ENCODE data around the gene ELL. TPM values are rescaled to one million over a fixed set of nuclear protein-coding genes. Genes with fewer than 3 reads are reported as not detected.

Gene ELL
- polyA plus RNA-seq, 3 donors = 12.2 to 35.3 (median 12.6) TPM

- TF ChIP-seq, protein P1, sequence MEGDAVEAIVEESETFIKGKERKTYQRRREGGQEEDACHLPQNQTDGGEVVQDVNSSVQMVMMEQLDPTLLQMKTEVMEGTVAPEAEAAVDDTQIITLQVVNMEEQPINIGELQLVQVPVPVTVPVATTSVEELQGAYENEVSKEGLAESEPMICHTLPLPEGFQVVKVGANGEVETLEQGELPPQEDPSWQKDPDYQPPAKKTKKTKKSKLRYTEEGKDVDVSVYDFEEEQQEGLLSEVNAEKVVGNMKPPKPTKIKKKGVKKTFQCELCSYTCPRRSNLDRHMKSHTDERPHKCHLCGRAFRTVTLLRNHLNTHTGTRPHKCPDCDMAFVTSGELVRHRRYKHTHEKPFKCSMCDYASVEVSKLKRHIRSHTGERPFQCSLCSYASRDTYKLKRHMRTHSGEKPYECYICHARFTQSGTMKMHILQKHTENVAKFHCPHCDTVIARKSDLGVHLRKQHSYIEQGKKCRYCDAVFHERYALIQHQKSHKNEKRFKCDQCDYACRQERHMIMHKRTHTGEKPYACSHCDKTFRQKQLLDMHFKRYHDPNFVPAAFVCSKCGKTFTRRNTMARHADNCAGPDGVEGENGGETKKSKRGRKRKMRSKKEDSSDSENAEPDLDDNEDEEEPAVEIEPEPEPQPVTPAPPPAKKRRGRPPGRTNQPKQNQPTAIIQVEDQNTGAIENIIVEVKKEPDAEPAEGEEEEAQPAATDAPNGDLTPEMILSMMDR (IDR thresholded peaks at IDR 0.05) = no peak
- no peaks in the 10 kb centered on the region for H3K4me1 ChIP-seq (ENCODE audit: control insufficient read depth in 1 of 2, insufficient read depth in 2 of 2, low read length in 2 of 2)
- Mint-ChIP-seq H3K9me3 (no peaks in the 10 kb centered on the region), H3K27me3 (ENCODE audit: low read depth in 3 of 3) (peaks cover 0 to 6% (median 1%) of the 10 kb centered on the region in 3 donors), H3K4me3 (no peak overlapping the region), H3K27ac (peak overlapping the region in 2 of 7 donors; percentile 46 to 73), H3K36me3 (peaks cover 67 to 94% of the 10 kb centered on the region in 2 donors), H3K4me1 (no peaks in the 10 kb centered on the region)
- H3K27ac ChIP-seq (ENCODE audit: low read depth in 1 of 2, low read length in 2 of 2) = no peak overlapping the region
- H3K4me2 ChIP-seq (replicated peaks; ENCODE audit: extremely low read depth, low read length, poor library complexity, severe bottlenecking) = no peak overlapping the region
- H3K4me3 ChIP-seq (replicated peaks in 1 of 3; ENCODE audit: low read depth in 2 of 3, low read length in 3 of 3) = no peak overlapping the region
- intact Hi-C loops (cut with micrococcal nuclease) = loop anchor here (5.0 to 10.0 kb wide), 2 partner anchors 135 to 397 kb away; partner anchors contain the start of gene REX1BD (in 1 of the 2)
- no peak for DNase-seq
- H3K27me3 ChIP-seq (ENCODE audit: control insufficient read depth in 2 of 2, insufficient read depth in 2 of 2, low read length in 2 of 2) = no peaks in the 10 kb centered on the region
- no peak overlapping the region for H3K9ac ChIP-seq (ENCODE audit: insufficient read depth, low read length, poor library complexity, severe bottlenecking)
- H2AFZ ChIP-seq (ENCODE audit: insufficient read depth, low read depth, low read length, poor library complexity, severe bottlenecking) = no peak overlapping the region
- H4K20me1 ChIP-seq (ENCODE audit: insufficient read depth, low read length) = peaks cover 96% of the 10 kb centered on the region
- no peaks in the 10 kb centered on the region for H3K9me3 ChIP-seq (replicated peaks in 1 of 2; ENCODE audit: control insufficient read depth in 1 of 2, insufficient read depth in 1 of 2, low read length in 2 of 2)
- WGBS (ENCODE audit: insufficient coverage) = 91% methylated on average over 33 of the region's 33 CpGs
- H3K79me2 ChIP-seq (ENCODE audit: insufficient read depth, low read length) = no peaks in the 10 kb centered on the region
- H3K36me3 ChIP-seq (replicated peaks in 1 of 2; ENCODE audit: control insufficient read depth in 1 of 2, insufficient read depth in 2 of 2, low read length in 2 of 2) = peaks cover 72 to 88% of the 10 kb centered on the region in 2 donors
These were observed 71.6 kb downstream of the ELL start for GRCh38 chr19:18450021-18450930.

GRCh38 chr19:18449552-18449951 lies 72.3 kb downstream of the ELL start:
- no peak for DNase-seq
- peaks cover 0 to 6% (median 1%) of the 10 kb centered on the region in 3 donors for H3K27me3 Mint-ChIP-seq (ENCODE audit: low read depth in 3 of 3)
- Histone ChIP-seq H3K36me3 (replicated peaks in 1 of 2; ENCODE audit: control insufficient read depth in 1 of 2, insufficient read depth in 2 of 2, low read length in 2 of 2) (peaks cover 79 to 94% of the 10 kb centered on the region in 2 donors), H3K4me2 (replicated peaks; ENCODE audit: extremely low read depth, low read length, poor library complexity, severe bottlenecking) (no peak overlapping the region), H4K20me1 (ENCODE audit: insufficient read depth, low read length) (peaks cover 100% of the 10 kb centered on the region), H3K4me1 (ENCODE audit: control insufficient read depth in 1 of 2, insufficient read depth in 2 of 2, low read length in 2 of 2) (no peaks in the 10 kb centered on the region), H3K27me3 (ENCODE audit: control insufficient read depth in 2 of 2, insufficient read depth in 2 of 2, low read length in 2 of 2) (no peaks in the 10 kb centered on the region), H3K9ac (ENCODE audit: insufficient read depth, low read length, poor library complexity, severe bottlenecking) (no peak overlapping the region), H3K27ac (ENCODE audit: low read depth in 1 of 2, low read length in 2 of 2) (no peak overlapping the region), H3K79me2 (ENCODE audit: insufficient read depth, low read length) (no peaks in the 10 kb centered on the region), H3K9me3 (replicated peaks in 1 of 2; ENCODE audit: control insufficient read depth in 1 of 2, insufficient read depth in 1 of 2, low read length in 2 of 2) (no peaks in the 10 kb centered on the region), H2AFZ (ENCODE audit: insufficient read depth, low read depth, low read length, poor library complexity, severe bottlenecking) (no peak overlapping the region), H3K4me3 (replicated peaks in 1 of 3; ENCODE audit: low read depth in 2 of 3, low read length in 3 of 3) (no peak overlapping the region)
- TF ChIP-seq, protein P1 (IDR thresholded peaks at IDR 0.05) = no peak
- H3K27ac Mint-ChIP-seq = no peak overlapping the region
- intact Hi-C loops (cut with micrococcal nuclease) = no loop called here
- 98% methylated on average over 14 of the region's 14 CpGs for WGBS (ENCODE audit: insufficient coverage)
- H3K4me3 Mint-ChIP-seq = no peak overlapping the region
- peaks cover 72 to 93% of the 10 kb centered on the region in 2 donors for H3K36me3 Mint-ChIP-seq
- no peaks in the 10 kb centered on the region for H3K4me1 Mint-ChIP-seq
- H3K9me3 Mint-ChIP-seq = no peaks in the 10 kb centered on the region

Measured in CD14-positive monocyte (primary cell).